ENCODE data around the gene PPP1R9B. TPM values are rescaled to one million over a fixed set of nuclear protein-coding genes. Genes with fewer than 3 reads are reported as not detected.

PPP1R9B gene
- total and polyA plus RNA-seq, 2 donors (not counting 1 experiment from before 2014, with no cell fraction given), result 80.7 to 220 TPM

DNA sequence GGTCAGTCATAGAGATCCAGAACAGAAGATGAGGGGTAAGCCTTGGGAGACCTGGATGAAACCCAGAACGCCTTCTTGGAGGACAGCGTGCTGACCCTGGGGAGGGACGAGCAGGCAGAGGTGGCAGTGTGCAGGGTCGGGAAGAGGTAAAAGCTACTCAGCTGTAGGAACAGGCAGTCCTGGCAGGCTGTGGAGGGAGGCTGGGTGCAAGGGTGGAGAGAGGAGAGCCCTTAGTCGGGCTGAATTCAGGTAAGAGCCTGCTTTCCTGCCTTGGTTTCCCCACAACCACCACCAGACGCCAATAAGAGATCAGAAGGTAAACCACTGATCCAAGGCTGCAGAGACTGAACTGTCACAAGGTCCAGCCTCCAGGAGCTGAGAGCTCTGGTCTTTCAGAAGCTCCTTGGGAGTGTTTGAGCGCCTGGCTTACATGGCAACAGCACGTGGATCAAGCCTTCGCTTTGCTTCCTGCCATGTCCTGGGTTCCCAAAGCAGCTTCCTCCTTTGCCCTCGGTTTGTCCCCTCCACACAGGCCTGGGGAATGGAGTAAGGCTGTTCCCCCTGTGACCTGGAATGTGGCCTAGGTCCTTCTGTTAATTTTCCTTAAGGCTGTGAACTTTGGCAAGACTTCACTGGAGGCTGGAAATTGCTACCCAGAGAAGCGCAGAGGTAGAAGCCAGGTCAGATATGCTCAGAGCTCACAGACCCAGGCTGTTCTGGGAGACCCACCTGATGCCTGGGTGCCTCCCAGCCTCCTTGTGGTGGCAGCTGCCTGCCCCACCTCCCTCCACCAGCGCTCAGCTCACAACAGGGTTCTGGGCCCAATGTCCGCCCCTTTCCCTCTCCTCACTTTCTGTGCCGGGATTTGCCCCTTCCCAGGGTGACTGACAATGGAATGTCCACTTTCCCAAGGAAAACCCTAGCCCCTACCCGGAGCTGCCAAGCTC is 59.2 kb downstream of the PPP1R9B start:
- POLR2A ChIA-PET, result no interaction called here
- H3K9me3 Mint-ChIP-seq (ENCODE audit: insufficient read depth), result no peaks in the 10 kb centered on the region
- DNase-seq, result no peak
- Histone ChIP-seq H3K27ac (ENCODE audit: low read length in 2 of 2) (no peak overlapping the region), H3K4me3 (ENCODE audit: control extremely low read depth in 1 of 5, extremely low read depth in 1 of 5, insufficient read depth in 1 of 5, low read depth in 2 of 5, low read length in 4 of 5) (no peak overlapping the region), H3K4me2 (replicated peaks; ENCODE audit: low read depth, low read length, poor library complexity, severe bottlenecking) (no peak overlapping the region), H3K4me1 (ENCODE audit: control insufficient read depth in 2 of 2, insufficient read depth in 2 of 2, low read length in 2 of 2) (peaks cover 7 to 12% of the 10 kb centered on the region in 2 donors), H2AFZ (ENCODE audit: insufficient read depth, low read depth, low read length, poor library complexity, severe bottlenecking) (no peak overlapping the region), H3K36me3 (replicated peaks in 1 of 2; ENCODE audit: control extremely low read depth in 1 of 2, control insufficient read depth in 1 of 2, extremely low read depth in 1 of 2, insufficient read depth in 2 of 2, low read length in 1 of 2) (no peaks in the 10 kb centered on the region), H3K9ac (ENCODE audit: low read length) (no peak overlapping the region), H4K20me1 (ENCODE audit: control insufficient read depth, insufficient read depth, low read length, poor library complexity, severe bottlenecking) (peaks cover 5% of the 10 kb centered on the region), H3K79me2 (ENCODE audit: control insufficient read depth, insufficient read depth, low read length) (peaks cover 11% of the 10 kb centered on the region), H3K27me3 (replicated peaks in 1 of 4; ENCODE audit: control extremely low read depth in 1 of 4, control insufficient read depth in 3 of 4, insufficient read depth in 4 of 4, low read length in 3 of 4) (peaks cover 0 to 3% (median 0%) of the 10 kb centered on the region in 4 experiments), H3K9me3 (ENCODE audit: control extremely low read depth in 1 of 3, control insufficient read depth in 2 of 3, insufficient read depth in 1 of 3, low read length in 2 of 3) (no peaks in the 10 kb centered on the region)
- WGBS (ENCODE audit: insufficient coverage), result 85% methylated on average over 13 of the region's 15 CpGs
- H3K4me3 Mint-ChIP-seq, result no peak overlapping the region
- CTCF ChIA-PET, result interaction anchor here (0.9 to 4.2 kb wide), 9 partner anchors 13 to 211 kb away, joined by 3 to 47 read pairs (median 5); partner anchors contain the start of gene PPP1R9B
- TF ChIP-seq, protein P1, sequence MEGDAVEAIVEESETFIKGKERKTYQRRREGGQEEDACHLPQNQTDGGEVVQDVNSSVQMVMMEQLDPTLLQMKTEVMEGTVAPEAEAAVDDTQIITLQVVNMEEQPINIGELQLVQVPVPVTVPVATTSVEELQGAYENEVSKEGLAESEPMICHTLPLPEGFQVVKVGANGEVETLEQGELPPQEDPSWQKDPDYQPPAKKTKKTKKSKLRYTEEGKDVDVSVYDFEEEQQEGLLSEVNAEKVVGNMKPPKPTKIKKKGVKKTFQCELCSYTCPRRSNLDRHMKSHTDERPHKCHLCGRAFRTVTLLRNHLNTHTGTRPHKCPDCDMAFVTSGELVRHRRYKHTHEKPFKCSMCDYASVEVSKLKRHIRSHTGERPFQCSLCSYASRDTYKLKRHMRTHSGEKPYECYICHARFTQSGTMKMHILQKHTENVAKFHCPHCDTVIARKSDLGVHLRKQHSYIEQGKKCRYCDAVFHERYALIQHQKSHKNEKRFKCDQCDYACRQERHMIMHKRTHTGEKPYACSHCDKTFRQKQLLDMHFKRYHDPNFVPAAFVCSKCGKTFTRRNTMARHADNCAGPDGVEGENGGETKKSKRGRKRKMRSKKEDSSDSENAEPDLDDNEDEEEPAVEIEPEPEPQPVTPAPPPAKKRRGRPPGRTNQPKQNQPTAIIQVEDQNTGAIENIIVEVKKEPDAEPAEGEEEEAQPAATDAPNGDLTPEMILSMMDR (IDR thresholded peaks at IDR 0.05), result no peak
- H3K27me3 Mint-ChIP-seq, result no peaks in the 10 kb centered on the region
- intact Hi-C loops (cut with micrococcal nuclease), result loop anchor here (10.0 kb wide), 1 partner anchor 284 kb away; the partner anchor contains the start of genes EME1 and MRPL27
- H3K27ac Mint-ChIP-seq, result no peak overlapping the region
- H3K4me1 Mint-ChIP-seq, result peaks cover 20% of the 10 kb centered on the region
- ATAC-seq (ENCODE audit: low read depth), result no peak

DNA sequence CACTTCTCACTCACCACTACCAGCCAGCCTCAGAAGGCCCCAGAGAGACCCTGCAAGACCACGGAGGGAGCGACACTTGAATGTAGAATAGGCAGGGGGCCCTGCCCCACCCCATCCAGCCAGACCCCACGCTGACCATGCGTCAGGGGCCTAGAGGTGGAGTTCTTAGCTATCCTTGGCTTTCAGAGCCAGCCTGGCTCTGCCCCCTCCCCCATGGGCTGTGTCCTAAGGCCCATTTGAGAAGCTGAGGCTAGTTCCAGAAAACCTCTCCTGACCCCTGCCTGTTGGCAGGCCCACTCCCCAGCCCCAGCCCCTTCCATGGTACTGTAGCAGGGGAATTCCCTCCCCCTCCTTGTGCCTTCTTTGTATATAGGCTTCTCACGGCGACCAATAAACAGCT is 60.4 kb downstream of the PPP1R9B start:
- Histone ChIP-seq H3K9ac (ENCODE audit: low read length) (no peak overlapping the region), H2AFZ (ENCODE audit: insufficient read depth, low read depth, low read length, poor library complexity, severe bottlenecking) (no peak overlapping the region), H3K27ac (ENCODE audit: low read length in 2 of 2) (no peak overlapping the region), H3K4me2 (replicated peaks; ENCODE audit: low read depth, low read length, poor library complexity, severe bottlenecking) (no peak overlapping the region), H3K4me3 (ENCODE audit: control extremely low read depth in 1 of 5, extremely low read depth in 1 of 5, insufficient read depth in 1 of 5, low read depth in 2 of 5, low read length in 4 of 5) (no peak overlapping the region), H3K36me3 (replicated peaks in 1 of 2; ENCODE audit: control extremely low read depth in 1 of 2, control insufficient read depth in 1 of 2, extremely low read depth in 1 of 2, insufficient read depth in 2 of 2, low read length in 1 of 2) (no peaks in the 10 kb centered on the region), H3K27me3 (replicated peaks in 1 of 4; ENCODE audit: control extremely low read depth in 1 of 4, control insufficient read depth in 3 of 4, insufficient read depth in 4 of 4, low read length in 3 of 4) (peaks cover 0 to 3% (median 0%) of the 10 kb centered on the region in 4 experiments), H3K9me3 (ENCODE audit: control extremely low read depth in 1 of 3, control insufficient read depth in 2 of 3, insufficient read depth in 1 of 3, low read length in 2 of 3) (no peaks in the 10 kb centered on the region), H3K79me2 (ENCODE audit: control insufficient read depth, insufficient read depth, low read length) (no peaks in the 10 kb centered on the region), H3K4me1 (ENCODE audit: control insufficient read depth in 2 of 2, insufficient read depth in 2 of 2, low read length in 2 of 2) (peaks cover 0 to 4% of the 10 kb centered on the region in 2 donors), H4K20me1 (ENCODE audit: control insufficient read depth, insufficient read depth, low read length, poor library complexity, severe bottlenecking) (no peaks in the 10 kb centered on the region)
- TF ChIP-seq, protein P1 (IDR thresholded peaks at IDR 0.05), result no peak
- no peak for TF ChIP-seq EZH2 (IDR thresholded peaks at IDR 0.05; ENCODE audit: borderline replicate concordance, insufficient read depth, low read depth, low read length, poor library complexity, severe bottlenecking)
- Mint-ChIP-seq H3K27ac (no peak overlapping the region), H3K4me1 (peaks cover 8% of the 10 kb centered on the region), H3K4me3 (no peak overlapping the region), H3K27me3 (no peaks in the 10 kb centered on the region), H3K9me3 (ENCODE audit: insufficient read depth) (no peaks in the 10 kb centered on the region)
- DNase-seq (no peak), ATAC-seq (ENCODE audit: low read depth) (no peak)
- intact Hi-C loops (cut with micrococcal nuclease), result loop anchor here (10.0 kb wide), 1 partner anchor 285 kb away; the partner anchor contains the start of genes EME1 and MRPL27
- CTCF ChIA-PET, result interaction anchor here (0.6 kb wide), 1 partner anchor 41 kb away, joined by 3 read pairs; no protein-coding TSS in a partner anchor
- POLR2A ChIA-PET, result no interaction called here
- 100% methylated on average over 1 of the region's 6 CpGs for WGBS (ENCODE audit: insufficient coverage)
